ENCODE measurements around the gene AP3B1. TPM values are rescaled to one million over a fixed set of nuclear protein-coding genes. Genes with fewer than 3 reads are reported as not detected.

Gene AP3B1, protein sequence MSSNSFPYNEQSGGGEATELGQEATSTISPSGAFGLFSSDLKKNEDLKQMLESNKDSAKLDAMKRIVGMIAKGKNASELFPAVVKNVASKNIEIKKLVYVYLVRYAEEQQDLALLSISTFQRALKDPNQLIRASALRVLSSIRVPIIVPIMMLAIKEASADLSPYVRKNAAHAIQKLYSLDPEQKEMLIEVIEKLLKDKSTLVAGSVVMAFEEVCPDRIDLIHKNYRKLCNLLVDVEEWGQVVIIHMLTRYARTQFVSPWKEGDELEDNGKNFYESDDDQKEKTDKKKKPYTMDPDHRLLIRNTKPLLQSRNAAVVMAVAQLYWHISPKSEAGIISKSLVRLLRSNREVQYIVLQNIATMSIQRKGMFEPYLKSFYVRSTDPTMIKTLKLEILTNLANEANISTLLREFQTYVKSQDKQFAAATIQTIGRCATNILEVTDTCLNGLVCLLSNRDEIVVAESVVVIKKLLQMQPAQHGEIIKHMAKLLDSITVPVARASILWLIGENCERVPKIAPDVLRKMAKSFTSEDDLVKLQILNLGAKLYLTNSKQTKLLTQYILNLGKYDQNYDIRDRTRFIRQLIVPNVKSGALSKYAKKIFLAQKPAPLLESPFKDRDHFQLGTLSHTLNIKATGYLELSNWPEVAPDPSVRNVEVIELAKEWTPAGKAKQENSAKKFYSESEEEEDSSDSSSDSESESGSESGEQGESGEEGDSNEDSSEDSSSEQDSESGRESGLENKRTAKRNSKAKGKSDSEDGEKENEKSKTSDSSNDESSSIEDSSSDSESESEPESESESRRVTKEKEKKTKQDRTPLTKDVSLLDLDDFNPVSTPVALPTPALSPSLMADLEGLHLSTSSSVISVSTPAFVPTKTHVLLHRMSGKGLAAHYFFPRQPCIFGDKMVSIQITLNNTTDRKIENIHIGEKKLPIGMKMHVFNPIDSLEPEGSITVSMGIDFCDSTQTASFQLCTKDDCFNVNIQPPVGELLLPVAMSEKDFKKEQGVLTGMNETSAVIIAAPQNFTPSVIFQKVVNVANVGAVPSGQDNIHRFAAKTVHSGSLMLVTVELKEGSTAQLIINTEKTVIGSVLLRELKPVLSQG
- 10 to 100 TPM; 46.1 to 46.5 TPM for total RNA-seq

DNA sequence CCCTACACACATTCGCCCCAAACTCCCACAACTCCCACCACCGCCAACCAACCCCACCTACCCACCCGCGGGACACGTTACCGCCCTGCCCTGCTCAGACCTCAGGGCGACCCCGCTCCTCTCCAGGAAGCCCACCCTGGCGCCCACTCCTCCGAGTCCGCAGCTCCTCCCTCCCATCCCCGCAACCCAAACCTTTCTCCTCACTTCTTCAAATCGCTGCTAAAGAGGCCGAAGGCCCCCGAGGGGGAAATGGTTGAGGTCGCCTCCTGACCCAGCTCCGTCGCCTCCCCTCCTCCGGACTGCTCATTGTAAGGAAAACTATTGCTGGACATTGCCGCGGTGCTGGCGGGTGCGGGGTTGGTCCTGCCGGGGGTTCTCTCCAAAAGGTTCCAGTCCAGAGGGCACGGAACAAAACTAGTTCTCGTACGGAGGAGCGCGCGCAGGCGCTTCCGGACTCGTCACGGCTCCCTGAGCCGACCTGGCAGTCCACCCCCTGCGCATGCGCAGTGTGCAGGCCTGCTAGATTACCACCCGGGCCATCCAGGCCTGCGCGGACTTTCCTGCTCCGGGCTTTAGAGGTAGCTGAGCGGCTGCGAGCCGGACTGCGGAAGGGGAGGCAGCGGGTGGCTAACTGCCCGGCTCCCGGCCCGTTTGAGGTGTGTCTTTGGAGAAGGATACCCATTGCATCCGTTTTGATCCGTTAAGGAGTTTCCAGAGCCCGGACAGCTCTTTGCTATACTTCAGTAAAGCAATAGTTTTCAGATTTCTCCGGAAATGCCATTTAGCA is at the start of gene AP3B1:
Gene AP3B1 (minus strand): TSS at position 451 of the 787 bp plus-strand sequence. CDS start 119 bp downstream, at position 332.
- ATAC-seq (peak; percentile 95), DNase-seq (ENCODE audit: low spot score in 2 of 2) (peak; percentile 97 to 98)
- H3K36me3 Mint-ChIP-seq, result peaks cover 13 to 18% of the 10 kb centered on the region in 2 donors
- peak within 1 kb of the TSS; percentile 99 to 100 for H3K27ac Mint-ChIP-seq
- H3K9me3 Mint-ChIP-seq, result no peaks in the 10 kb centered on the region

DNA sequence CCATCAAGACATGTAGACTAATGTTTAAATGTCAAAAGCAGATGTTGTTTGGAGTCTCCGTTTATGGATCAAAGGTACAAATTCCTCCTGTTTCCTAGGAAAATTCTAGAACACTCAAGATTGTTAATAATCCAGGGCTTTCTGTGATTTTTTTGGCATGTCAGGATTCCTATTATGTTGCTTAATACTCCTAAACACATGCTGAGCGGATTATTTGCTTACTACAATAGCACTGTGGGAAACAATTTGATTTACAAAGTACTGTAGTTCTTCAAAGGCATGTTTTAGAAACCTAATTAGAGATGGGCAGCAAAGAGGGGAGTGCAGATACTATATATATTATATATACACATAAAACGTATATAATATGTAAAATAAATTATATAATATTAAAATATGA is 46.9 kb upstream of the AP3B1 start:
- Mint-ChIP-seq H3K27ac (no peak overlapping the region), H3K9me3 (peaks cover 4 to 12% of the 10 kb centered on the region in 2 donors), H3K36me3 (peaks cover 7 to 14% of the 10 kb centered on the region in 2 donors)
- no peak for ATAC-seq
- no peak for DNase-seq (ENCODE audit: low spot score in 2 of 2)

DNA sequence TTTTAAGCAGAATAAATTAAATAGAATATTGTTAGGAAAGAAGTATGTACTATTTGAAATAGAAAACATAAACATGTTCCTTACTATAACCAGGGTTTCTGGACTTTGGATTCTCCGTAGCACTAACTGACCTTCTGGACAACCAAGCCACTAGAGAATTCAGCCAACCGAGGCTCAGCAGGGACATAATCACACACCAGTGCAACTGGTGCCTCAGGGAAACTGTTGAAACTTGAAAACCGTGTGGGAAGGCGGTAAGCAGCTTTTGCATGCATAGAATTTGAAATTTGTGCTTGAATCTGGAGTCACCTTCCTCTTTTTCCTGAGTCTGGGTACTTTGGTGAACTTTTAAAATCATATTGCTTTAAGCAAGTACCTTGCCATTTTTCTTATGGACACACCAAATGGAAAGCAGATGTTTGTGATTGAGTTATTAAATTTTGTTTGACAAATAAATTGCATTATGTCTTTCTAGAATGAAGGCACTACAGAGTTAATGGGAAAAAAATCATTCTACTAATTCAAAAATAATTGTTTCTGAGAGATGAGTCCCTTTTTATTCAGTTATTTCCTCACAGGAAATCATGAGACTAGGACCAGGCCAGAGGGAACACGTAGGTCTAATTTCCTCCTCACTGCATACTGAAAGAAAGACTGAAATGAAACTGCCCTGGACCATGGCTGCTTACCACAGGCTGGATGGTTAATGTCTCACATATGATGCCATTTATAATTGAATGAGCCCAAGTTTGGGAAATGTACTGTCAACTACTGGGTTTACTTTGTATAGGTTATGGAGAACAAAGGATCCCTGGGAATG is 45.3 kb upstream of the AP3B1 start:
- ATAC-seq, result no peak
- peaks cover 4 to 13% of the 10 kb centered on the region in 2 donors for H3K9me3 Mint-ChIP-seq
- no peak for DNase-seq (ENCODE audit: low spot score in 2 of 2)
- H3K36me3 Mint-ChIP-seq, result peaks cover 8 to 18% of the 10 kb centered on the region in 2 donors
- H3K27ac Mint-ChIP-seq, result no peak overlapping the region

DNA sequence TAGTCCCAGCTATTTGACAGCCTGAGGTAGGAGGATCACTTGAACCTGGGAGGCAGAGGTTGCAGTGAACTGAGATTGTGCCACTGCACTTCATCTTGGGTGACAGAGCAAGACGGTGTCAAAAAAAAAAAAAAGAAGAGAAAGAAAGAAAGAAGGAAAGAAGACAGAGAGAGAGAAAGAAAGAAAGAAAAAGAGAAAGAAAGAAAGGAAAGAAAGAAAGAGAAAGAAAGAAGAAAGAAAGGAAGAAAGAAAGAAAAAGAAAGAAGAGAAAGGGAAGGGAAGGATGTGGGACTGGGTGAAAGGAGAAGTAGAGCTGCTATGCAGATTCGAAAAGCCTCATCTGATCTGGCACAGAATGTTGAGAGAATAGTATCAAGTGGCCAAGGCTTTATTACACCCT is 42.2 kb upstream of the AP3B1 start:
- H3K27ac Mint-ChIP-seq, result no peak overlapping the region
- peaks cover 4 to 13% of the 10 kb centered on the region in 2 donors for H3K9me3 Mint-ChIP-seq
- DNase-seq (ENCODE audit: low spot score in 2 of 2) (no peak), ATAC-seq (no peak)
- peaks cover 8 to 18% of the 10 kb centered on the region in 2 donors for H3K36me3 Mint-ChIP-seq

DNA sequence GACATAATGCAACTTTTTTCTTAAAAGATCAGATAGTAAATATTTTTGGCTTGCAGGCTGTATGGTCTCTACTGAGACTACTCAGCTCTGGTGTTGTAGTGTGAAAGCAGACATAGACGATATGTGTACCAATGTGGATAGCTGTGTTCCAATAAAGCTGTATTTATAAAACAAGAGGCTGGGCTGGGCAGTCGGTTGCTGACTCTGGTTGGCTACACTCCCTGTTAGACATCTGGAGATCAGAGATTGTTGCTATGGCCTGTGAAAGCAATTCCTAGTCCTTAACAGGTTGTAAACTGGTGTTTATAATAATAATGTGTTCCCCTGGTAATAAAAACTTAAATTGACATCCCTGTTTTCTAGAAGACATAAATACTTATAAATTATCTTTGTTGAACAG is 41.5 kb upstream of the AP3B1 start:
- DNase-seq (ENCODE audit: low spot score in 2 of 2) (no peak), ATAC-seq (no peak)
- no peak overlapping the region for H3K27ac Mint-ChIP-seq
- peaks cover 4 to 13% of the 10 kb centered on the region in 2 donors for H3K9me3 Mint-ChIP-seq
- peaks cover 8 to 18% of the 10 kb centered on the region in 2 donors for H3K36me3 Mint-ChIP-seq

DNA sequence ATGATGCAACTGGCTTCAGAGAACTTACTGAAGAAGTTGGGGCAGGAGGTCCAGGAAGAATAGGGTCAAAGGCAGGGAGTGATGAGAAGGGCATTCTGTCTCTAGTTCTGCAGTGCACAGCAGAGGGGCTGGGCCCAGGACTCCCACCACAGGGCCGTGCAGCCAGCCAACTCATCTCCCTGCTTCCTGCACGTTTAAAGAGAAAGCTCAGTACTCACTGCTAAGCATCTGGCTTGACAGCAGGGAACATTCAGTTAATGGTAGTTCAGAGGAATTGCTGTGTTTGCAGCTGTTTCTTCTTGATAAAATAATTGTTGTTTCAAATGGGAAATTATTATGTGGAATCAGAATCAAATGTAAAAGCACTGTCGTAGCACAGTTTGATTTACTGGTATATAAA is 40.3 kb upstream of the AP3B1 start:
- Mint-ChIP-seq H3K9me3 (peaks cover 4 to 13% of the 10 kb centered on the region in 2 donors), H3K36me3 (peaks cover 8 to 18% of the 10 kb centered on the region in 2 donors), H3K27ac (no peak overlapping the region)
- no peak for ATAC-seq
- DNase-seq (ENCODE audit: low spot score in 2 of 2), result no peak

DNA sequence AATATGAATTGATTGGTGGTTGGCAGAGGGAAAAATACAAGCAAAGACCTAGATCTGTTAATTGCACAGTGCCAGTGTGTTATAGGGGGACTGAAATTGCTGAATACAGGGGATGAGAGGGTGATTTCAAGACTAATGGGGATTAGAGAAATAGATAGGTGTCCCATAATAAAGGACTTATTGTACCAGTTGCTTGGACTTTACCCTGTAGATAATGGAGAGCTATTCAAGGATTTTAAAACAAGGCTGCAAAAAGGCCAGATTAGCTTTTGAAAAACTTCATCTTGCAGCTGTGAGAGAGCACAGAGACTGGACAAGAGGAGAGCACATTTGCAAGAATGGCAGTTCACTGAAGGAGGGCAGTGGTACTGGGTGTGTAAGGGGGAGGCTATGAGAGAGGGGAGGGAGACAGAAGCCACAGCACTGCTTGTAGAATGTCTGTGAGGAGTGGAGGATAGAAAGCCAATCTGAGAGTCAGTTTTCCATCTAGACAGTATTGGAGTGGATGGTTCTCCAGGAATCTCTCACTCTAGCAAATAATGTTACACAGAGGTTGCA is 37.1 kb upstream of the AP3B1 start:
- H3K9me3 Mint-ChIP-seq, result peaks cover 0 to 2% of the 10 kb centered on the region in 2 donors
- ATAC-seq, result no peak
- peaks cover 3 to 5% of the 10 kb centered on the region in 2 donors for H3K36me3 Mint-ChIP-seq
- DNase-seq (ENCODE audit: low spot score in 2 of 2), result no peak
- H3K27ac Mint-ChIP-seq, result no peak overlapping the region

DNA sequence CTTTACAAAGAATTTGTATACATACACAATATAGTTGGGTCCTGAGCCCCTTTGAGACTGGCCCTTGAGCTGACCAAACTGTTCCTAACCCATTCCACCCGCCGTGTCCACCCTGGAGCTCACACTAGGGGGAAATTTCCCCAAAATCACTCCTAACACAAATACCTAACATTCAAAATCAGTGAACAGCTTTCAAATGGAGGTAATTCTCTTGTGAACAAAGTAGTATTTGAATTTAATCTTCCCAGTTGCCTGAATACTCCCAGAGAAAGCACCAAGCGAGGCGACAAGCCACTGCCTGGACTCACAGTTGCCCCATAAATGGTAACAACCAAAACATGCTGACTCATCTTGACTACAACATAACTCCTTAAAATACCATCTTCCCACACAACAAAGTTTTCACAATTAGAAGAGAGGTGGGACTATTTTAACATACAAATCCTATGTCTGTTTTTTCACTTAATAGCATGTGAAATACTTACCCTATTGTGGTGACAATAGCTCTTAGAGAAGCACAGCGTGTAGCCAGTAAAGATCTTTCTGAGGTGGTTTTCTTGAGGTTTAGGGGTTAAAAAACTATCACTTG is 34.2 kb upstream of the AP3B1 start:
- no peak for DNase-seq (ENCODE audit: low spot score in 2 of 2)
- H3K36me3 Mint-ChIP-seq, result no peaks in the 10 kb centered on the region
- H3K27ac Mint-ChIP-seq, result no peak overlapping the region
- ATAC-seq, result no peak
- no peaks in the 10 kb centered on the region for H3K9me3 Mint-ChIP-seq

DNA sequence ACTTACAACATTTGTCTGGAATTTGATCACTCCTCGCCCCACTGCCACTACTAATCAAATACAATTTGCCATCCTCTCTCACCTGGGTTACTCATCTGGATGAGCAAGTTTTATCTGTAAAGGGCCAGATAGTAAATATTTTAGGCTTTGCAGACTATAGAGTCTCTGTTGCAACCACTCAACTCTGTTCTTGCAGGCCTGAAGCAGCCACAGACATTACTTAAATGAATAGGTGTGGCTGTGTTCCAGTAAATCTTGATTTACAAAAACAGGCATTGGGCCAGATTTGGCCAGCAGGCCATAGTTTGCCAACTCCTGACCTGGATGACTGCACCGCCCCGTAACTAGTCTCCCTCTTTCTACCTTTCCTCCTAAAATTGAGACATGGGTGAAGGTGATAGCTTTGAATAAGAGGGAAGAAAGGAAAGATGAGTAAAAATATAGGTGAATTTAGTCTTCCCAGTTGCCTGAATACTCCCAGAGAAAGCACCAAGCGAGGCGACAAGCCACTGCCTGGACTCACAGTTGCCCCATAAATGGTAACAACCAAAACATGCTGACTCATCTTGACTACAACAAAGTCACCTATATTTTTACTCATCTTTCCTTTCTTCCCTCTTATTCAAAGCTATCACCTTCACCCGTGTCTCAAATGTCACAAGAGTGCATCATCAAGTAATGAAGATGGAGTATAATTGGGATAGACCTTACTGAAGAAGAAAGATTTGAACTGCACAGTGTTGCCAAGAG is 33.4 kb upstream of the AP3B1 start:
- DNase-seq (ENCODE audit: low spot score in 2 of 2), result no peak
- H3K27ac Mint-ChIP-seq, result no peak overlapping the region
- ATAC-seq, result no peak
- no peaks in the 10 kb centered on the region for H3K9me3 Mint-ChIP-seq
- H3K36me3 Mint-ChIP-seq, result no peaks in the 10 kb centered on the region

DNA sequence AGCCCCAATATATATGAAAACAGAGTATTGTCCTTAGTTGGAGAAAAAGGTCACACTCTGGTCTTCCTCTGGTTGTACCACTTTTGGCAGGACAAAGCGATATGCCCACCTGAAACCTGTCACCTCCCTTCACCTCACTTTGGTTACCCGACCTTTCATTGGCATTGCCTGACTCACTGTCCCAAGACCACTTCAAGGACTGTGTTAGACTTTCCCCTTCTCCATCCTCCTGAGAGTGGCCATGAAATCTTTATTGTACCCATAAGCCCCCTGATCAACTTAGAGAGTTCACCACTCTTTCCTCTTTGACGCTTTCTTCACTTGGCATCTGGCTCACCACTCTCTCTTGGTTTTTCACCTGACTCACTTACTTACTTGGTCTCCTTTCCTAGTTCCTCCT is 32.4 kb upstream of the AP3B1 start:
- Mint-ChIP-seq H3K27ac (no peak overlapping the region), H3K9me3 (no peaks in the 10 kb centered on the region), H3K36me3 (no peaks in the 10 kb centered on the region)
- DNase-seq (ENCODE audit: low spot score in 2 of 2), result no peak
- ATAC-seq, result peak in 1 of 2 donors; percentile 34

DNA sequence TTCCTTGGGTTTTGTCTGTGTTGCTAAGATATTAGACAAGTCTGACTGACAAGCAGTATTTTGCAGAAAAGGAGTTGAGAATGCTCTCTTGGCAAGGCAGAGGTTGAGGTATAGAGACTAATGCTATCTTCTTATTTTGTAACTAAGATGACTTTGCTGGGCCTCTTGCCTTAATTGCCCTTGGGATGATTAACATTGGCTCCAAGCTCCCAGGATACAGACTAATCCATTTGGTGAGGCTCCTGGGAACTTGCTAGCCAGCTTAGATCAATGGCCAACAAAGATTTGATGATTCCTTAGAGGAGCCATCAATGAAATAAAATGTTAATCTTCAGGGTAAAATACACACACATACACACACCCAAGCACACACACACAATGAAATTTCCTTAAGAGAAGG is 28.7 kb upstream of the AP3B1 start:
- ATAC-seq (no peak), DNase-seq (ENCODE audit: low spot score in 2 of 2) (no peak)
- Mint-ChIP-seq H3K9me3 (no peaks in the 10 kb centered on the region), H3K36me3 (no peaks in the 10 kb centered on the region), H3K27ac (no peak overlapping the region)

DNA sequence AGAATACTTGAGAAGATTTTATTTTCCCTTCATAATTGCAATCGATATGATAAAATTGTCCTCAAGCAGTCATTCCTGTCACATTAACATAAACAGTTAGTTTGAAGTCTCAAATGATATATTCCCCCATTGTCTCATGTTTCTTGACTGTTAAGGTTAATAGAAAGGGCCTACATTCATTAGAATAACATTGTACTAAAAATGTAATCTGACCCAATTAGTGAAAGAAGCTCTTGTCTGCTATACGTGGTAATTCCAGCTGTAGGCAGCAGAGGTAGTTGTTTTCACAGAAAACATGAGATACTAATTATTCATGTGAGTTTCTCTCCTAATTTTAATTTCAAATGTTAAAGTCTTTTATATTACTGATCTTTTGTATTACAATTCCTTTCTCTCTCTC is 25.9 kb upstream of the AP3B1 start:
- DNase-seq (ENCODE audit: low spot score in 2 of 2) (no peak), ATAC-seq (no peak)
- H3K27ac Mint-ChIP-seq, result no peak overlapping the region
- H3K9me3 Mint-ChIP-seq, result no peaks in the 10 kb centered on the region
- no peaks in the 10 kb centered on the region for H3K36me3 Mint-ChIP-seq

DNA sequence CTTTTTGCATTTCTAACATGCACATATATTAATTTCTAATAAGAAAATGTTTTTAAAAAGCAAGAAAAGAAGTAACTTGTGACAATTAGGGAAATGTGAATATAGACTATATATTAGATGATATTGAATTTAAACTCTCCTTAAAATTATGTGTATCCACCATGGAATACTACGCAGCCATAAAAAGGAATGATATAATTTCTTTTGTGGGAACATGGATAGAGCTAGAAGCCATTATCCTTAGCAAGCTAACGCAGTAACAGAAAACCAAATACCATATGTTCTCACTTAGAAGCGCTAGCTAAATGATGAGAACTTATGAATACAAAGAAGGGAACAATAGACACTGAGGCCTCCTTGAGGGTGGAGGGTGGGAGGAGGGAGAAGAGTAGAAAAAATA is 23.8 kb upstream of the AP3B1 start:
- Mint-ChIP-seq H3K36me3 (no peaks in the 10 kb centered on the region), H3K9me3 (no peaks in the 10 kb centered on the region), H3K27ac (no peak overlapping the region)
- DNase-seq (ENCODE audit: low spot score in 2 of 2) (no peak), ATAC-seq (no peak)

DNA sequence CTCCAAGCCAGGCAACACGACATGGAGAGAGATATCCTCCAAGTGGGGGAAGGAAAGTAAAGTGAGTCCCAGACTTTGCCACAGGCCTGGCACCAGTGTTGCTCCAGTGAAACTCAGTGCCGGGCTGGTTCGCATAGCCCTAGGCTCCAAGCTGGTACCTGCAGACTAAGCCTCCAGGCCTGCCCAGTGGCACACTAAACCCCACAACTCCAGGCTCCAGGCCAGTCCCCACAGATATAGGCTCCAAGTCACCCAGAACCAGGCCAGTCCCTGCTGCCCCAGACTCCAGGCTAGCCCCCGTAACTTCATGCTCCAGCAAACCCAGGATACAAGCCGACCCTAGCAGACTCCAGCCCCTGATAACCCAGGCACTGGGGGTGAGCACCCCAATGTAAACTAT is 23.0 kb upstream of the AP3B1 start:
- no peak overlapping the region for H3K27ac Mint-ChIP-seq
- no peak for ATAC-seq
- no peak for DNase-seq (ENCODE audit: low spot score in 2 of 2)
- no peaks in the 10 kb centered on the region for H3K36me3 Mint-ChIP-seq
- no peaks in the 10 kb centered on the region for H3K9me3 Mint-ChIP-seq

All from activated naive CD4-positive, alpha-beta T cell treated with anti-CD3 and anti-CD28 coated beads, Interleukin-2, amount 50 U/mL, for 72 hours (primary cell).